IPS-18c (cell line): Measurements from ENCODE around the gene CERS4.

ENCODE experiments used
- H3K4me3 ChIP-seq: 2 replicates; pipeline ENCODE4 v1.7.0; 2013; ENCODE audit warnings: low read depth, mild to moderate bottlenecking, low read length, moderate library complexity; ENCODE audit not compliant: insufficient read depth
- H3K9me3 ChIP-seq: one replicate; pipeline ENCODE4 v1.6.1; 2013; ENCODE audit warnings: mild to moderate bottlenecking, low read length, moderate library complexity; ENCODE audit not compliant: control insufficient read depth, insufficient read depth

The CERS4 gene

DNA sequence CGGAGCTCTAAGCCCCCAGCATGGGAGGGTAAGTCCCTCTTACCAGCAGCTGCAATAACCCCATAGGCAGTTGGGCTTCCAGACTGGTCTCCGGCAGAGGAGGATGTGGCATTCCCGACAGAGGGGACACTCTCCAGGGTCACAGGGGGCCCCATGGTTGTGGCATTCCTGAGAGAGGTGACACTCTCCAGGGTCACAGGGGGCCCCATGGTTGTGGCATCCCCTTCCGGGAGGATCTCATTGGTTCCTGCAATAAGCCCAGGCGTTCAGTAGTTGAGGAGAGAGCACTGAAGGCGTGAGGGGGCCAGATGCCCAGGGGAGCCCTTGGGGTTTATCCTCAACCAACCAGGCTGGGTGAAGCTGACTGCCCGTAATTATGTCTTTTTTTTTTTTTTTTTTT lies 93.6 kb downstream of the CERS4 start:
- Histone ChIP-seq H3K9me3 (no peaks in the 10 kb centered on the region), H3K4me3 (no peak overlapping the region)

- no peak overlapping the region for H3K4me3 ChIP-seq
- H3K9me3 ChIP-seq = no peaks in the 10 kb centered on the region
Measured at GRCh38 chr19:8304841-8305621, 95.9 kb downstream of the CERS4 start.

GRCh38 chr19:8305798-8306197 lies 96.6 kb downstream of the CERS4 start:
- Histone ChIP-seq H3K4me3 (no peak overlapping the region), H3K9me3 (no peaks in the 10 kb centered on the region)

DNA sequence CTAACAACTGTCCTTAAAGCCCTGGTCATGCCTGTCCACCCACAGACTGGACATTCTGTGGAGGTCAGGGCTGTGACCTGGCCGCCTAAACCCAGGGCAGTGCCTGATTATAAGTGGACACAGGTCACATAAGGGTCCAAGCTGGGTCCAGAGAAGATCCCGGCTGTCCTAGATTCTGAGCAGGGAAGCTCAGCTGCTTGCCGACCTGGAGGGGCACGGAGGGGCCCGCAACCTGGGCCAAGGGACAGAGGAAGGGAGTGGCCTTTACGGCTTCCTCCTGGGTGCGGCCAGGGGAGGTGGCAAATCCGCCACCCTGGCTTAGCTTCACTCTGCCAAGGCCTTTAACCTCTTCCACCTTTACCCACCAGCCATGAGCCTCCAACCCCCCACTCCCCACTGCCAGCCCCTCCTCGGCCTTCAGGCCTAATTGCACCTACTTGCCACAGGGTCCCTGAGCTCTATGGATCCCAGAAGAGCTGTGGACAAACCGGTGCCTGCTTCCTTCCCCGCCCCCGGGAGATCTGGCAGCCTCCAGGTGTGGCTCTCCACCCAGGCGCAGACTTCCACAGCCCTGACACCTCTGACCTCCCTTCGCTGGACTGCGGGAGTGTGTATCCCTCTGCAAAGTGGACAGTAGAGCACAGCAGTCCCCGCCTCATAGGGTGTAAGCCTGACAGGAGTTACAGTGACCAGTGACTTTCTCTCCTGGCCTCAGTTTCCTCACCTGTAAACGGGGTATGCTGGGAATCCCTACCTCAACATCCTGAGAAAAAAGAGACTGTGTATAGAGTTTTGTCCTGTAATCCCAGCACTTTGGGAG lies 97.3 kb downstream of the CERS4 start:
- Histone ChIP-seq H3K9me3 (no peaks in the 10 kb centered on the region), H3K4me3 (no peak overlapping the region)

- H3K4me3 ChIP-seq = peak overlapping the region; percentile 62
- H3K9me3 ChIP-seq = no peaks in the 10 kb centered on the region
Measured at GRCh38 chr19:8307400-8307964, 98.3 kb downstream of the CERS4 start.

DNA sequence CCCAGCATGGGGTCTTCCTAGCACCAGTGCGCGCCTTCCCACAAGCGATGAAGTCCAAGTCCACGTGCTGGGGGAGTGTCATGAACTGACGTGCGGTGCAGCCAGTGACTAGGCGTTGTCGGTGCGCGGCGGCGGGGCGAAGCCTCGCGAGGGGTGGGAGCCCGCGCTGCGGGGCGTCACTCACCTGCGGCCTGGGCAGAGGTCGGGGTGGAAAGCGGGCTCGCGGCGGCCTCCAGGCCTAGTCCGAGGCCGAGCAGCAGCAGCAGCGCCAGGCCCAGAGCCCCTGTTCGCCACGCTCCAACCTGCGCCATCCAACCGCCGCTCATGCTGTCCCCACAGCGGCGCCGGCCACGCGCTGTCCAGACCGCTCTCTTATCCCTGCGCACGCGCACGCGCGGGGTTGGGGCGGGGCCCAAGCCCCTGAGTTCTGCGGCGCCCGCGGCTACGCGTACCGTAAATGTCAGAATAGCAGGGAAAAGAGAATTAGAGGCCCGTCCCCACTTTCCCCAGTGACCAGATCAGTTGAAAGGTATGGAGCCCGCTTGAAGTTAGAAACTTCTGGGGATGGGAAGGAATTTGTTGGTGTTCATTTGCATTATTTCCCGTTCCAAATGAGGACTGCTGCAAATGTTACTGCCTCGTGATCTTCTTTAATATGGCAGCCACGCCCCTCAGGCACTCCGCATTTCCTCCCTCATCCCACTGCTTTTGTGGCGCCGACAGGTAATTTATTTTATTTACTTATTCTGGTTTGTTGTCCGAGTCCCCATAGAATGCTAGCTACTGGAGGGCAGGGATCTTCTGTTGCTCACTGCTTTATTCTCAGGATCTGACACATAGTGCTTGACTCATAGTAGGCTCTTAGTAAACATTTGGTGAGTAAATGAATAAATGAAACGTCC lies 99.0 kb downstream of the CERS4 start, which contains the start of gene CD320:
CD320 (minus strand) TSS at position 394 of the 902 bp plus-strand sequence; CDS start at position 326, 68 bp downstream.
- Histone ChIP-seq H3K9me3 (no peaks in the 10 kb centered on the region), H3K4me3 (peak within 1 kb of the TSS; percentile 62)

DNA sequence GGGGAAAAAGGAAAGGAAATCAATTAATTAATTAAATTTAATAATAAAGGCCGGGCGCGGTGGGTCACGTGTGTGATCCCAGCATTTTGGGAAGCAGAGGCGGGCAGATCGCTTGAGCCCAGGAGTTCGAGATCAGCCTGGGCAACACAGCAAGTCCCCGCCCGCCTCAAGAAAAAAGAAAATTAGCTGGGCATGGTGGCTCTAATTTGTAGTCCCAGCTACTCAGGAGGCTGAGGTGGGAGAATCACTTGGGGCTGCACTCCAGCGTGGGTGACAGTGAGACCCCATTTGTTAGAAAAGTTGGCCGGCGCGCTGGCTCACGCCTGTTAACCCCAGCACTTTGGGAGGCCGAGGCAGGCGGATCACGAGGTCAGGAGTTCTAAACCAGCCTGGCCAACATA lies 99.7 kb downstream of the CERS4 start:
- Histone ChIP-seq H3K4me3 (peak overlapping the region; percentile 62; the same call in 1 of the 2 replicates), H3K9me3 (no peaks in the 10 kb centered on the region)

DNA sequence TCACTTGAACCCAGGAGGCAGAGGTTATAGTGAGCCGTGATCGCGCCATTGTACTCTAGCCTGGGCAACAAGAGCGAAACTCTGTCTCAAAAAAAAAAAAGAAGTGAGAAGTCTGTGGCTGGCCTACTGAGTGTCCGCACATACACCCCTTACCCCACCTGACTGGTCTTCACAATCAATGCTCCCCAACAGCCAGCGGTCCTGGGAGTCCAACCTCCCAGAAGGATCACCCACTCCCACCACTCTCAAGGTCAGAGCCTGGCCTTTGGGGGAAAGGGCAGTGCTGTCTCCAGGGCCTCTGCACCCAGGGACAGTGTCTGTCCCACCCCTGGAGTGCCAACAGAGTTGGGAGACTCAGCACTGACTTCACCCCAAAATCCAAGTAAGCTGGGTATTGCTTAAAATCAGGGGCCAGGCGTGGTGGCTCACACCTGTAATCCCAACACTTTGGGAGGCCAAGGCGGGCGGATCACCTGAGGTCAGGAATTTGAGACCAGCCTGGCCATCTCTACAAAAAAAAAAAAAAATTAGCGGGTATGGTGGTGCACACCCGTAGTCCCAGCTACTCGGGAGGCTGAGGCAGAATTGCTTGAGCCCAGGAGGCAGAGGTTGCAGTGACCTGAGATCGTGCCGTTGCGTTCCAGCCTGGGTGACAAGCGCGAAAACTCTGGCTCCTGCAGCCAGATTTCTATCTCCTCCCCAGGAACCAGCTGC lies 101.3 kb downstream of the CERS4 start:
- Histone ChIP-seq H3K4me3 (no peak overlapping the region), H3K9me3 (no peaks in the 10 kb centered on the region)

- H3K9me3 ChIP-seq = no peaks in the 10 kb centered on the region
- no peak overlapping the region for H3K4me3 ChIP-seq
Measured at GRCh38 chr19:8311461-8312260, 102.5 kb downstream of the CERS4 start.
